ELR (cell line): Measurements from ENCODE around the gene STOX2.
"Not testable (repeated sequence)": the region's sequence is repeated elsewhere in the genome, so short reads cannot be mapped to it uniquely, and the experiment has no call there.

Source experiments
- DNase-seq: peaks from one replicate; pipeline ENCODE4 v3.0.0-alpha.2; 2015; ENCODE audit warnings: low read depth

STOX2 gene

DNA sequence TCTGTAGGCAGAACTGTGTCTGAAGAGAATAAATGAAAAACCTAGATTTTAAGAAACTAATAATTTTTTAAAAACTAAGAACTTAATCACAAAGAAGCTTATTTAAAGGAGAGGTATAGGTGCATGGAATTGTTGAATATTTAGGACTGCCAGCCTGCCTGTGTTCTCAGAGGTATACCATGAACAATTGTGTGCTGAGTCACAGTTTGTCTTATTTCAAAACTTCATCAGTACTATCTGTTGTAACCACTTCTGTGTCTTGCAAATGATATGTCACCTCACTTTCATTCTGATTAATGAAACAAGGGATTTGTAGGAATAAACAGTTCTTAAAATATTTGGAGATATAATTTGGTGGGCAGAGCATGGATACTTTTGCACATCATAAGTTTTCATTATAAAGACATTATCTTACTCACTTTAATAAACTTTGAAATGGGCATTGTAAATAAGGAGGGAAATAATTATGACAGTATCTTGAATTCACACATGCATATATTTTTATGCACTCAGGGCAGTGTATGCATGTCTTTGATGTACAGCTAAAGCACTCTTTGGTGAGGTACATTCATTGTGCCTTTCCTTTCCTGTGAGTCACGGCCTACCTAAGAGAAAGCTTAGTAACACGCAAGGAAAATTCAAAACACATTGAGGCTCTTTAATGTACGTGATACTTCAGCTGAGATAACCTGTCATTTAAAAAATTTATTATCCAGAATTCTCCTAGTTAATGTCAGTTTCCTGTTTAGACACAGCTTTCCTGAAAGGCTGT, 31.7 kb downstream of the STOX2 start:
- DNase-seq = no peak

DNA sequence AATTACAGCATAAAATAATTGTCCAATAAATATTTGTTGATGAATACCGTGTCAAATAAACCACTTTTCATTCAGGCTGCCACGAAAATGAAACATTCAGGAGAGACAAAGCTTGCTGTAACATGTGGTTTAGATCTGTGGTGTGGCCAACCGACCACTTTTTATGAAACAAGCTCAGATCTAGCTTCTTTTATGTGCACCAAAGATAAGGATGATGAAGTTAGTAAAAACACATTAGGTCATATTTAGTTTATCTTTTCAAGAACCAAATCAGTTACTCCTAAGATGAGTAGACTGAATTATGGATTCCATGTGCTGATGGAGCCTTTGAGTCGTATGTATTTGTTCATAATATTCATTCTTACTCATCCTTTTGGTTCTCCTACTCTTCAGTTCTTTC, 35.8 kb downstream of the STOX2 start:
- DNase-seq = no peak

DNA sequence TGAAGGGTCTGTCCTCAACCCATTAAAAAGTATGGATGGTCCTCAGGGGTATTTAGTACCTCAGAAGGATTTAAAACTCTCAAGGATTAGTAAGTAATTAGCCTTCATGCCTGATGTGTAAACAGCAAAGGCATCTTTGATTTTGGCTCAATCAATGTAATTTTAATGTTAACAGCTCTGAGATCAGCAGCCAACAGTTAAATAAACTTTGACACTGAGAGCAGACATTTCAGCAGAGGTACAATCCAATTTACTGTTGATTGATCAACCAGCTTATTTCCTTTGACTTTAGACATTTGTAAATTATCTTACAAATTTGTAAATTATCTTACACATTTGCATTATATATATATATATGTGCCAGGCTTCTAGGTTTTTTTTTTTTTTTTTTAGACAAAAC, 36.9 kb downstream of the STOX2 start:
- no peak for DNase-seq

DNA sequence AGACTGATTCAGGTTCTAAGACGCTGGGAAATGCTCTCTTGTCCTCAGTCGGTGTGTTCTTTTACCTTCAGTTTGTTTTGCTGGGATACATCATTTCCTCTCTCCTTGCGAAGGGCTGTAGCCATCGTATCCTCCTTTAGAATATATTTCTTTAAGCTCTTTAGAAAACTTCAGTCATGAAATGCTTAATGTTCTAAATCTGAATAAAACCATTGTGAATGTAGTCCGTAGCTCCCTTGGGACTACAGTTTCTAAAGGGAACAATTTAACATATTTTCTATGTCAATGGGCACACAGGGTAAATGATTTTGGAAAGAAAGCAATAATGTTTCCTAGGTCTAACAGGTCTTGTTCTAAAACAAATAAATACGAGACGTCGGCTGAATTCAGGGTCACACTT, 40.6 kb downstream of the STOX2 start:
- no peak for DNase-seq

DNA sequence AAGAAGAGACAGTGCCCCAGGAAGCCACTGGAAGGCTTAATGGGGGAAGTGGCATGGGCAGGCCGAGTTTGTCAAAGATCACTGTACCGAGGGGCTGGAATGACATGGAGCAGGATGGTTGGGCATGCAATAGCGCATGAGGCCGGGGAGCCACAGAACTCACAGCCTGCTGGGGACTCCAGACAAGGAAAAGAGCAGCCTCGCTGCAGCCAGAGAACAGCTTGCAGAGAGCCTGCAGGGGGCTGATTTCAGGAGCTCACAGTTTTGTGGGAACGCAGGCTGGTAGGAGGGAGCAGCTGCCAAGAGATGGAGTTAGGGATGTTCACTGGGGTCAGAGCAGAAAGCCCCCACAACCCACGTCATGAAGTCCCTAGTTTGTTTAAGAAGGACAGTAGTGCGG, 45.4 kb downstream of the STOX2 start:
- DNase-seq = no peak

DNA sequence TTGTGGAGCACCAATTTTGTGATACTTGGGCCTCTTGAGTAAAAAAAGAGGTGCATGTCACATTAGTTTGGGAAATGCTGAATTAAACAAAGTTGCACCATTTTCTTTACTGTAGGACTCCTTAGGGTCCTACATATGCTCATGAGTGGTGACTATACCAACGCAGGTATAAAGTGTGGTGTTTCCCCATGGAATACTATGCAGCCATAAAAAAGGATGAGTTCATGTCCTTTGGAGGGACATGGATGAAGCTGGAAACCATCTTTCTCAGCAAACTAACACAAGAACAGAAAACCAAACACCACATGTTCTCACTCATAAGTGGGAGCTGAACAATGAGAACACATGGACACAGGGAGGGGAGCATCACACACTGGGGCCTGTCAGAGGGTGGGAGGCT, 47.5 kb downstream of the STOX2 start:
- DNase-seq = not testable (repeated sequence)

DNA sequence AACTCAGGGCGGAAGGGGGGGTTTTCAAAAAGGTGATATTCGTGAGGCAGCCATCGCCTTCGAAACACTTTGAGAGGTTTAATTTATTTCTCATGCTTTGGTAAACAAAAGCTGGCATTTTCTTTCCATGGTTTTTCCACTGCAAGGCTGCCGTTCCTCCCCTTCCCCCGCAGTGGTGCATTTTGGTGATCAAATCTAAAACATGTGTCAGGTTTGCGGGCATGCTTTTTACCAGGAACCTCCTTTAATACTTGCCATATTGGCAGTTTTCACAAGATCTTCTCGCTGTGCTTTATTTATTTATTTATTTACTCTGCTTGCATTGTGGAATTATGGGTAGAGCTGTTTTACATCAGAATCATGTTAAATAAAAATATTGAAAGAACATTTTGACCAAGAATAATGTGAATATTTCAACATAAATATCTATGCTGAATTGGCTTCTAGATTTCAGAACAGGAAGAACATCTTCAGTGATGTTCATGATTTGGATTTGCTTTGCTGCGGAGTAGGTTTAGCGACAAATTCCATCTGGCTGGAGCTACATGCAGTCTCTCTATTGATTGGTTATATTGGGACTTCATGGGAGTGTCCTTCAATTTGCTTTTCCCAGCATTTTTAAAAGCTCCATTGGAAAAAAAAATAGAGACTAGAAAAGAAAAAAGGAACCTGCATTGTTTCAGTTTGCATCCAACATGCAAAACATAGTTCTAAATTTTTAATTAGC, 54.4 kb downstream of the STOX2 start:
- no peak for DNase-seq

DNA sequence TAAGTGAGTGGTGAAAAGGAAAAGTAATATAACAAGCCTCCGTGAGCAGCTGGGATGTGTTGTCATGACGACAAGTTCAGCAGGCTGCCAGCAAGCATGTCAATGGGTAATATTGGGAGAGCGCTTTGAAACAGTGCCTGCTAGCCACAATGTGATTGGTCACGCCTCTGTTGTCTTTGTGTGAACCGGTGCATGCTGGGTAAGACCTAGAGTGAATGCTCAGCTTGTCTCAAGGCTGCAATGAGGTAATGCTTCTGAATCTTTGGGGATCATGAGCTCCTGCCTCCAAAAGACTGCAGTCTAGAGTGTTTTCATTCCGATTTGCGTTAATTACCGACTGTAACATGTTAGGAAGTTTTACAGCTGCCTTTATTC, 54.9 kb downstream of the STOX2 start:
- peak; percentile 36 for DNase-seq

DNA sequence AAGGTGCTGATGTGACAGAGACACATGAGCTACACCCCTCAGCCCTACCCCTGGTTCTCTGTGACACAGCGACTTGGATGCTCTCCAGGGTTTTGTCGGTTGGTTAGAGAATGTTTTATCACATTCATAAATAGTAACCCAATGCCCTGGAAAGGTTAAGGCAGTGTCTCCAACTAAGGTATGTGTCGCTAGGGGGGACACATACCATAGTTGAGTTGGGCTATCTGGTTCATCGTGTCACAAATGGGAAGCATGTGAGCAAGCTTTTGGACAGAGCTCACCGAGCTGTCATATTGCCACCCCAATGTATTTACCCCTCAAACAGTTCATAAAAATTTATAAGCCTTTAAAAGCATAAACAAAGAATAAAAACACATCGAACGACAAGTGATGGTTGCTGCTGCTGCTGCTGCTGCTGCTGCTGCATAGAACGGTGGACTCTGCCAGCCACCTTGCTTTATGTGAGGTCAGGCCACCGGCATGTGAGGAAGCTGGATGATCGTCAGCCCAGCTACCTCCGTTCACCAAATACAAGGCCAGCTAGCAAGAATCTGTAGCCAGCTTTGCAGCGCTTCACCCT, 55.9 kb downstream of the STOX2 start:
- DNase-seq = no peak

DNA sequence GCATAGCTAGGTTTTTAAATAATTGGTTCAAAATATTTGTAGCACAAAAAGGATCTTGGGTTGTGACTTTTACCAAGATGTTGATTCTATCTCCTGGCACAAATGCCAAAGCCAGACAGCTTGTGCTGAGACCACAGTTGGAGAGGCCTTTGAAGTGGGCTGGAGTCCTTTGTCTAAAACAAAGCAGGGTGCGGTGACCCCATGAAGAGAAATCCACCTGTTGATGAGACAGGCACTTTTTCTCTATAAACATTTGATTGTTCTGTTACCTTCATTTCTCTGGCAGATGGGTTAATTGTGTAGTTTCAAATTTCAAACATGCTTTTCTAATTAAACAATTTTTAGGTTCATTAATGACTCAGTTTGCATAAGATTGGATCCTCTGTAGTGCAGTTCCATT, 56.7 kb downstream of the STOX2 start:
- no peak for DNase-seq

DNA sequence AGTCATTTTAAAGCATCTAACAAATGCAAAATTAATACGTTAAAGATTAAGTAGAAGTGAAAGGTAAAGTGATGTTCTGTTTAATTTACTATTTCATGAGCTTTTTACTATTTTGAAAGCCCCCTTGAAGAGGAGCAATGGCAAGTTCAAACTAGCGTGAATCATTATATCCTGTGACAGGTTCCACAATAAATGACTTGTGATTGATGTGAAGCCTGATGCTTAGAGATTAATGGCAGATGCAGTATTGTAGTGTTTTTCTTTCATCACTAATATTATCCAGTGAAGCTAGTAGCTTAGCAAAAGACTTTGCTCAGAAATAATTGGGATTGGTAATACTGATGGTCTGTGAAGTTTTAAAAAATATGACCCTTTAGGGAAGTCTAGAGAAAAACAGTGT, 57.3 kb downstream of the STOX2 start:
- DNase-seq = no peak

DNA sequence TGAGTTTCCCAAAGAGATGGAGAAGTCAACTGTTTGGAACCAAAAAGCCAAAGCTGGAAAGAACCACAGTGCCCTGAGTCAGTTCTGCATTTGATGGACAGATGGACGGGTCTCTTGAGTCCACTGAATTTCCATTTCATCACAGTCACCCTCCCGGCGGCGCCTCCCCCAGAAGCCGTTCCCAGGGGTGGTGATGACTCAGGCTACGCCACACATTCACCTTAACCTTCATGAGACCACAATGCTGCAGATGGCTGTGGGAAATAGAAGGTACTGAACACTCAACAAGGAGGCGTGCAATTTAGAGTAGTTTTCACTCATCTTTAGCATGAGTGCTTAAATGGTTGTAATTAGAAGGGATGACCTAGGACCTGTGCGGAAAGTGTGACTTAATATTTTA, 61.3 kb downstream of the STOX2 start:
- no peak for DNase-seq

DNA sequence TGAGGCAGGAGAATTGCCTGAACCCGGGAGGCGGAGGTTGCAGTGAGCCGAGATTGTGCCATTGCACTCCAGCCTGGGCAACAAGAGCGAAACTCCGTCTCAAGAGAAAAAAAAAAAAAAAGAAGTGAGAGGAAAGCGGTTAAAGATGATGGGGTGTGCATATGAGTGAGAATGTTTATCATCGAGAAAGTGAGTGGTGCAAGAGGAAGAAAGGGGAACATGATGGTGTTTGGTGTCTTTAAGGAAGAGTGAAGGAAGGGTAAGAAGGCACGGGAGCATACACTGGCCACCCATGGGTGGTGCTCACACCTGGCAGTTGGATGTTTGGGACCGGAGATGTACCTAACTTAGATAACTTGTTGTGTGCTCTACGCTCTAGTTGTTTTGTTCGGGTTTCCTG, 62.2 kb downstream of the STOX2 start:
- DNase-seq = no peak

DNA sequence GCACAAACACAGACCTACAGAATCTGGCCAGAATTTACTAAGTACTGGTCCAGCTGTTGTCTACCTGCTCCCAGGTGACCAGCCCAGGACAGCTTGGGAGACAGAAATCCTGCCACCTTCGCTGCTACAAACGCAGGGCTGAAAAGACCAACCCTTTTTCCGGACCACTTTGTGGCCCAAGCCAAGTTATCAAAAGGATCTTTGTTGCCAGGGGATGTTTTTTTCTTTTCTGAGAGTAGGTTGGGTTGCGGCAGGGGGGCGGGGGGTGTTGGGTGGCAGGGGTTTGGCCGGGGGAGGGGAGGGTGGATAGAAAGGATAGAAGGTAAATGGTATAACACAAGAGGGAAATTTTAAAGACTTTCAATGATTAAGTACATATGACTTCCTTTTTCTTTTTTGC, 63.4 kb downstream of the STOX2 start:
- DNase-seq = no peak

DNA sequence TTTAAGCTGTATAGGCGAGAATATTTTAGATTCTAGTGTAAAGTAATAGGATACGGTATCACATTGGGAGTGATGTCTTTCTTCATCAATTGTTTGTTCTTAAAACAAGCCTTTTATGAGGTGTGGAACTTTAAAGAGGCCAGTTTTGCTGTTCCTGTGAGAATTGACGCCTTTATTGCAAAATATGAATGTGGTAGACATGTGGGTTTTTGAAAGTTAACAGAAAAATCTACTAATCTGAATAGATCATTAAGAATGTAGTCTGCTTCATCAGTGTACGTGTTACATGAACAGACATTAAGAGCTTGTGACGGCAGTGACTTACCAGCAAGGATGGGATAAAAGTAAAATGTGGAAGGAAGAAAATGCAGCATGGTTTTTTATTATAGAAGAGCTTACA, 63.8 kb downstream of the STOX2 start:
- DNase-seq = no peak

DNA sequence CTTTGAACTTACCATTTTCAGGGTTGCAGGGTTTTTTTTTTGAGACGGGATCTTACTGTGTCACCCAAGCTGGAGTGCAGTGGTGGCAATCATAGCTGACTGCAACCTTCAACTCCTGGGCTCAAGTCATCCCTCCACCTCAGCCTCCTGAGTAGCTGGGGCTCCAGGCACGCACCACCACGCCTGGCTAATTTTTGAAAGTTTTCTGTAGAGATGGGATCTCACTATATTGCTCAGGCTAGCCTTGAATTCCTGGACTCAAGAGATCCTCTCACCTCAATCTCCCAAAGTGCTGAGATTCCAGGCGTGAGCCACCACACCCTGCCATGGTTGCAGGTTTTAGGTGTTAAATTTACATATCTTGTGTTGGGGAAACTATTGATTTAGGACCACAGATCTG, 64.5 kb downstream of the STOX2 start:
- no peak for DNase-seq

DNA sequence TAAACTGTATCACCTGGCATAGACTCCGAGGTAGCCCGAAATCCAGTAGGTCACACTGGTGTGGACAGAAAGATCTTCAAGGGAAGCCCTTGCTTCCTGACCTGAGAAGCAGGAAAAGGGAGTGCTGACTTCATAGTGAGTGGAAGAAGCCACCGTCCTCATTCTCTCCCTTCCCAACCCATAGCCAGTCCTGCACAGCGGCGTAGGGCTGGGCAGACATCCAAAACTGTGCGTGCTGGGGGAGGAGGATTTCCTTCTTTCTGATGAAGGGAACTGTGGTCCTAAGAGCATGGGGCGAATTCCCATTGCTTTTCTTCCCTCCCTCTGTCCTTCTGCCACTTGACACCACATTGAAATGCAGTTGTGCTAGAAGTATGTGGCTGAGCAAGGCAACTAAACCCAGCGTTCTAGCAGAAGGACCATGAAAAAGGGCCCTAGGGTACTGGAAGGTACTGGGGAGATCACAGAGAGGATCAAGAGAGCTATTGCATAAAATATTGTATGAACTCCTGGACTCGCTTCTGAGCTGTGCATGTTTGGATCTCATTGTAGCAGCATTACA, 66.9 kb downstream of the STOX2 start:
- DNase-seq = no peak

DNA sequence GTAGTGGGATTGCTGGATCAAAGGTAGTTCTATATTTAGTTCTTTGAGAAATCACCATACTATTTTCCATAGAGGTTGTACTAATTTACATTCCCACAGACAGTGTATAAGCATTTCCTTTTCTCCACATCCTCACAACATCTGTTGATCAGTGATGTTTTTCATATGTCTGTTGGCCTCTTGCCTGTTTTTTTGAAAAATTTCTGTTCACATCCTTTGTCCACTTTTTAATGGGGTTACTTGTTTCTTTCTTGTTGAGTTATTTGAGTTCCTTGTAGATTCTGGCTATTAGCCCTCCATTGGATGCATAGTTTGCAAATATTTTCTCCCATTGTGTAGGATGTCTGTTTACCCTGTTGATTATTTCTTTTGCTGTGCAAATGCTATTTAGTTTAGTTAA, 72.6 kb downstream of the STOX2 start:
- no peak for DNase-seq

DNA sequence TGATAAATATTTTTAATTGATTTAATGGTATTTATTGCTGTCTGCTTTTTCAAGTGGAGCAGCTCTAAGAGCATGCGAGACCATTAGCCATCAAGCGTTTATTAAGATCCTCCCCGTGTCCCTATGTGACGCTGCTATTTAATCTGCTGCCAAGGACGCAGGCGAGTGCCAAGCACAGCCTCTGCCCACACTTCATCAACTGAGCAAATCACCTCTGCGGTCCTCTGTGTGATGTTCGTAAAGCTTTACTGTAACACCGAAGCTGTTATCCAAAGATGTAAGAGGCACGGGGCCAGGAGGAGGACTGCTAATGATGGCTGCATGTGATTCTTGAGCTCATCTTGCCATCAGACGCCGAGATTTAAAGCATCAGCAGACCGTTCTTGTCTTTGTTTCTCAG, 79.5 kb downstream of the STOX2 start:
- DNase-seq = no peak

DNA sequence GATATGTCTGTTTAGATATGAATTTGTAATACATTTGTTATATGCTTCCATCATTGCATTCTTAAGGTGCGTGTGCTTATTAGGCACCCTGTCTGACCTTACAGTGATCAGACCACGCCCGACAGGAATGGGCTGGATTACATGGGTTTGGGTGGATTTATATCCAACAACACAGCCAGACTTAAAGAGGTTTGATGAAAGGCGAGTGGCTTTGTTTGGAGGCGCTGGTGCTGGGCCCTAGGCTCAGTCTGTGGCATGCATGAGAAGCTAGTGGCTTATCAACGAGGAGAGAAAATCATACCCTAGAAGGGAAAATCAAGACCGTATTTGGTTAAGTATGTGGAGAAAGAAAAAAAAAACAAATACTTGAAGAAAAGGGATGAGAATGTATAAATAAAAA, 80.7 kb downstream of the STOX2 start:
- no peak for DNase-seq

DNA sequence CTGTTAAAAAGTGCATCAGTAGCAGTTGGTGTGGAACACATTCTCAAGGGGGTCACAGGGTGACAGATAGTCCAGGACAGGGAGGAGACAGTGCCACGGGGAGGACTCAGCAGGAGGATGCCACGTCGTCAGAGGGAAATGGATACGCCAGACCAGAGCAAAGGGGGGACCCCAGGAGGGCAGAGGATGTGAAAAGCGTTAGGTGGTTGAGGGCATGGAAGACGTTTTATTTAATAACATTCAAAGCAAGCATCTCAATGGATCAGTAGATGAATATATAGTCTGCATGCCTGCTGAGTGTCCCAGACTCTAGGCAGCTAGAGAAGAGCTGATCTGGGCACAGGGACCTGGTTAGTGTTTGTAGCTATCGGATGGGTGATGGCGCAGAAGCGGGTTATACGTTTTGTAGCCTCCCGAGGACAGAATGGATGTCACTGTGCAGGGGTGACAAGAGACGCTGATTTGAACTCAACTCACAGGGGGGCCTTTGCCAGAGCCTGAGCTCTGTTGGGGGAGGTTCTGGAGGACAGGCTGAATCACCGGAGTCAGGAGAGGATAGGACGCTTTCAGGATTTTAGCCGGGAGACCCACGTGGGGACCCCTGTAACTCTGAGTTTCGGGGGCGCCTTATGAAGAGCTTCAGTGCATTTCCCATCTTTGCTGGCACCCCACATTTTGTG, 81.3 kb downstream of the STOX2 start:
- no peak for DNase-seq
